Measurements from ENCODE around the gene WWOX. TPM values are rescaled to one million over a fixed set of nuclear protein-coding genes. Genes with fewer than 3 reads are reported as not detected.

Gene WWOX
- total RNA-seq, 1 experiment from 2014 or later, result 28.3 TPM

DNA sequence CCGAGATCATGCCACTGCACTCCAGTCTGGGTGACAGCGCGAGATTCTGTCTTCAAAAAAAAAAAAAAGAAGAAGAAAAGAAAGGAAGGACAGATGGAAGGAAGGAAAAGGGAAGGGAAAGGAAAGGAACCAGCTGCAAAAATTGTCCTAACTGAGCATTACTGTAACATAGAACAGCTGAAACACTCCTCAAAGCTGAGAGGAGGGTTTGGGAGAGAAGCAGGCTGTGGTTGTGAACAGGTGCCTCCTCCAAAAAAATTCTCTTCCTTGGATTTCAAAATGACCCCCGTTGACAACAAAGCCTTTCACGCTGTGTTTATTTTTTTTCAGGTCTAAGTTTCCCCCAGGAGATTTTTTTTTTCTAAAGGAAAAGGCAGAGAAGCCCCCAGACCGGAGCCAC, 541.4 kb downstream of the WWOX start:
- Histone ChIP-seq H3K27me3 (ENCODE audit: low read length) (no peaks in the 10 kb centered on the region), H3K9ac (ENCODE audit: low read length) (no peak overlapping the region), H2AFZ (ENCODE audit: low read length) (no peak overlapping the region), H3K79me2 (ENCODE audit: low read length) (no peaks in the 10 kb centered on the region), H3K4me1 (ENCODE audit: insufficient read depth, low read length) (no peaks in the 10 kb centered on the region), H3K27ac (ENCODE audit: low read length) (no peak overlapping the region), H3K4me3 (ENCODE audit: low read length) (no peak overlapping the region), H3K9me2 (replicated peaks; ENCODE audit: low read length) (no peaks in the 10 kb centered on the region), H3K4me2 (ENCODE audit: low read length) (no peak overlapping the region), H3K9me3 (ENCODE audit: low read length) (no peaks in the 10 kb centered on the region), H4K20me1 (ENCODE audit: low read length) (no peaks in the 10 kb centered on the region), H3F3A (ENCODE audit: low read length, unreplicated experiment) (no peaks in the 10 kb centered on the region), H3K36me3 (ENCODE audit: low read depth, low read length) (no peaks in the 10 kb centered on the region)
- ATAC-seq (no peak), DNase-seq (no peak)
- TF ChIP-seq, protein P1, sequence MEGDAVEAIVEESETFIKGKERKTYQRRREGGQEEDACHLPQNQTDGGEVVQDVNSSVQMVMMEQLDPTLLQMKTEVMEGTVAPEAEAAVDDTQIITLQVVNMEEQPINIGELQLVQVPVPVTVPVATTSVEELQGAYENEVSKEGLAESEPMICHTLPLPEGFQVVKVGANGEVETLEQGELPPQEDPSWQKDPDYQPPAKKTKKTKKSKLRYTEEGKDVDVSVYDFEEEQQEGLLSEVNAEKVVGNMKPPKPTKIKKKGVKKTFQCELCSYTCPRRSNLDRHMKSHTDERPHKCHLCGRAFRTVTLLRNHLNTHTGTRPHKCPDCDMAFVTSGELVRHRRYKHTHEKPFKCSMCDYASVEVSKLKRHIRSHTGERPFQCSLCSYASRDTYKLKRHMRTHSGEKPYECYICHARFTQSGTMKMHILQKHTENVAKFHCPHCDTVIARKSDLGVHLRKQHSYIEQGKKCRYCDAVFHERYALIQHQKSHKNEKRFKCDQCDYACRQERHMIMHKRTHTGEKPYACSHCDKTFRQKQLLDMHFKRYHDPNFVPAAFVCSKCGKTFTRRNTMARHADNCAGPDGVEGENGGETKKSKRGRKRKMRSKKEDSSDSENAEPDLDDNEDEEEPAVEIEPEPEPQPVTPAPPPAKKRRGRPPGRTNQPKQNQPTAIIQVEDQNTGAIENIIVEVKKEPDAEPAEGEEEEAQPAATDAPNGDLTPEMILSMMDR (conservative IDR thresholded peaks at IDR 0.05; ENCODE audit: low read depth, low read length), result no peak
- TF ChIP-seq EZH2 (IDR thresholded peaks at IDR 0.05; ENCODE audit: low read length, unreplicated experiment) (no peak), EZH2phosphoT487 (IDR thresholded peaks at IDR 0.05; ENCODE audit: borderline replicate concordance, low read length) (no peak)
- CTCF ChIA-PET, result no interaction called here
- POLR2A ChIA-PET (ENCODE audit: unreplicated experiment), result no interaction called here
- BruUV-seq (replicated peaks), result no TSS peak
- intact Hi-C loops (cut with micrococcal nuclease), result no loop called here

DNA sequence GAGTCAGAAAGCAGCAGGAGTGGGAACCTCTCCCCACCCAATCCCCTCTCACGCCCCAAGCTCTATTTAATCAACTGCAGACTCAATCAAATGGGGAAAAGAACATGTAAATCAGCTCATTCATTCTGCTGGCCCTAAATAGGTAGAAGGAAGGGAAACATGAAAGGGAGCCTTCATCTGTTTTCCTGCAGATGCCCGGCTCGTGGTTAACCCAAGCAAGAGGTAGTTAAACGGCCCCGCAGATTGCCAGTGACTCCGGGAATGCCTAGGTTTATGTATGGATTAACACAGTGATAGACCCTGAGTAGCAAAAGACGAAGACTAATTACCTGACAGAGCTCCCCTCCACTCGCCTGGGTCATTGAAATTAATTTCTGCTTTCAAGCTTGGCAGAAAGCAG, 542.0 kb downstream of the WWOX start:
- H3K27ac ChIP-seq (ENCODE audit: low read length), result no peak overlapping the region
- no peaks in the 10 kb centered on the region for H3F3A ChIP-seq (ENCODE audit: low read length, unreplicated experiment)
- BruUV-seq (replicated peaks), result no TSS peak
- no peaks in the 10 kb centered on the region for H3K36me3 ChIP-seq (ENCODE audit: low read depth, low read length)
- H3K4me1 ChIP-seq (ENCODE audit: insufficient read depth, low read length), result no peaks in the 10 kb centered on the region
- TF ChIP-seq EZH2phosphoT487 (IDR thresholded peaks at IDR 0.05; ENCODE audit: borderline replicate concordance, low read length), result no peak
- TF ChIP-seq EZH2 (IDR thresholded peaks at IDR 0.05; ENCODE audit: low read length, unreplicated experiment), result no peak
- TF ChIP-seq, protein P1 (conservative IDR thresholded peaks at IDR 0.05; ENCODE audit: low read depth, low read length), result no peak
- no peaks in the 10 kb centered on the region for H3K79me2 ChIP-seq (ENCODE audit: low read length)
- no peaks in the 10 kb centered on the region for H3K9me3 ChIP-seq (ENCODE audit: low read length)
- no peak overlapping the region for H3K4me3 ChIP-seq (ENCODE audit: low read length)
- no peak overlapping the region for H3K4me2 ChIP-seq (ENCODE audit: low read length)
- H2AFZ ChIP-seq (ENCODE audit: low read length), result no peak overlapping the region
- no peaks in the 10 kb centered on the region for H3K9me2 ChIP-seq (replicated peaks; ENCODE audit: low read length)
- H3K27me3 ChIP-seq (ENCODE audit: low read length), result no peaks in the 10 kb centered on the region
- ChIA-PET POLR2A (ENCODE audit: unreplicated experiment) (no interaction called here), CTCF (no interaction called here)
- ATAC-seq, result no peak
- no peaks in the 10 kb centered on the region for H4K20me1 ChIP-seq (ENCODE audit: low read length)
- intact Hi-C loops (cut with micrococcal nuclease), result no loop called here
- no peak for DNase-seq
- no peak overlapping the region for H3K9ac ChIP-seq (ENCODE audit: low read length)

DNA sequence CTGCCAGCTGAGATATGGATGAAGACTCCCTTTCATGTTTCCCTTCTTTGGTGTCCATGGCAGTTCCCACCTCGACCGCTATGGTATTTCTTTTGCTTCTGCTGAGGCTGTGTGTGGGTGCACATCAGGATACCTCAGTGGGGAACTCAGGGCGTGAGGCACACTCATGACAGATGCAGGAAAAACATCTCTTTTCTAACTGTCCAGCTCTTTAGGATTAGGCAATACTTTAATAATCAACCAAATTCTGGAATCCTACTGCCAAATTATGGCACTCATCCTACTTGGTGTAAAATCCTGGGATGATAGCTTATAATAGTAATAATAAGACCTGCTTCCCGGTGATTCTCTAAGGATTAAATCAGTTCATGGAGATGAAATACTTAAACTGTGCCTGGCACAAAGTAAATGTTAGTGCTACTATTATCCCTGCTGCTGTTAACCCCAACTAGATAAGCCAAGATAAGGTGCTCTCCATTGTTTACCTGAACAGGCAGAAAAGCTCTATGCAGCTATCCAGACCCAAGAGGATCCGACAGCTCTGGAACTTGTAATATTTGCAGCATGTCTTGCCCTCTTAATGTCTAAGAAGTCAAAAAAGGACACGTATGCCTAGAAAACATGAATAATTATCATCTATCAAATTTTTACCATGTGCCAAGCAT, 543.3 kb downstream of the WWOX start:
- Histone ChIP-seq H3K9me2 (replicated peaks; ENCODE audit: low read length) (no peaks in the 10 kb centered on the region), H4K20me1 (ENCODE audit: low read length) (no peaks in the 10 kb centered on the region), H3K27ac (ENCODE audit: low read length) (no peak overlapping the region), H3K27me3 (ENCODE audit: low read length) (no peaks in the 10 kb centered on the region), H3K9me3 (ENCODE audit: low read length) (no peaks in the 10 kb centered on the region), H3K4me3 (ENCODE audit: low read length) (no peak overlapping the region), H3F3A (ENCODE audit: low read length, unreplicated experiment) (no peaks in the 10 kb centered on the region), H3K4me2 (ENCODE audit: low read length) (no peak overlapping the region), H2AFZ (ENCODE audit: low read length) (no peak overlapping the region), H3K9ac (ENCODE audit: low read length) (no peak overlapping the region), H3K4me1 (ENCODE audit: insufficient read depth, low read length) (no peaks in the 10 kb centered on the region), H3K36me3 (ENCODE audit: low read depth, low read length) (no peaks in the 10 kb centered on the region), H3K79me2 (ENCODE audit: low read length) (no peaks in the 10 kb centered on the region)
- ChIA-PET POLR2A (ENCODE audit: unreplicated experiment) (no interaction called here), CTCF (no interaction called here)
- no peak for DNase-seq
- ATAC-seq, result no peak
- BruUV-seq (replicated peaks), result no TSS peak
- TF ChIP-seq, protein P1 (conservative IDR thresholded peaks at IDR 0.05; ENCODE audit: low read depth, low read length), result no peak
- no peak for TF ChIP-seq EZH2phosphoT487 (IDR thresholded peaks at IDR 0.05; ENCODE audit: borderline replicate concordance, low read length)
- TF ChIP-seq EZH2 (IDR thresholded peaks at IDR 0.05; ENCODE audit: low read length, unreplicated experiment), result no peak
- intact Hi-C loops (cut with micrococcal nuclease), result no loop called here
